Endothelial cell of umbilical vein (primary cell): ENCODE results near the gene KLK8.

Source experiments
- CTCF ChIP-seq, 2 donors: IDR thresholded peaks; 1 replicate in 1 of 2; 2 replicates in 1 of 2; pipeline ENCODE4 v1.5.1; 2011; ENCODE audit warnings: low read length in 2 of 2, mild to moderate bottlenecking in 2 of 2, moderate library complexity in 2 of 2, control low read depth in 1 of 2, inconsistent platforms in 1 of 2, low read depth in 1 of 2; ENCODE audit not compliant: insufficient read depth in 1 of 2; ENCODE audit errors: extremely low read depth in 1 of 2
- EZH2 ChIP-seq: IDR thresholded peaks from 2 replicates; pipeline ENCODE4 v1.6.1; 2012; ENCODE audit warnings: borderline replicate concordance, low read depth, mild to moderate bottlenecking, moderate library complexity, low read length, inconsistent platforms; ENCODE audit not compliant: severe bottlenecking
- MAX ChIP-seq: IDR thresholded peaks from 2 replicates; pipeline ENCODE4 v1.6.1; 2011; ENCODE audit not compliant: insufficient read depth, insufficient read length
- MYC ChIP-seq: IDR thresholded peaks from one replicate; pipeline ENCODE4 v1.6.1; 2011; ENCODE audit warnings: mild to moderate bottlenecking, low read depth, low read length
- POLR2AphosphoS5 ChIP-seq: IDR thresholded peaks from 2 replicates; pipeline ENCODE4 v1.6.1; 2012; ENCODE audit warnings: low read depth, mild to moderate bottlenecking, control low read depth, low read length, moderate library complexity; ENCODE audit not compliant: insufficient read depth

DNA sequence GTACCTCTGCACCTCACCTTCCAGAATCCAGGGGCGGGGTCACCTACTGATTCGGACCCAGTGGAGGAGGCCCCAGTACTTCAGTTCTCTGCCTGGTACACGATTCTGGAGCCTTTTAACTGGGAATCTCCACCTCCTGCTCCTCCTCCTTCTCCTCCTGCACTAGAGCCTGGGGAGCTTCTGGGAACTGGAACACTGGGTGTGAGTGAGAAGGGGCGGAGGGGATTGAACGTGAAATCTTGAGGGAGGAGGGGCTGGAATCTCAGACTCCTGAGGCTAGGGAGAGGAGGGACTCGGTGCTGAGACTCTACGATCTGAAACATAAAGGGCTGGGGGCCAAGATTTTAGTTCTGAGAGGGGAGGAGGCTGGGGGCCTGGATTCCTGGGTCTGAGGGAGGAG lies at the start of gene KLK8:
- TF ChIP-seq CTCF (IDR thresholded peaks at IDR 0.05; ENCODE audit: extremely low read depth in 1 of 2, insufficient read depth in 1 of 2, low read depth in 1 of 2, low read length in 2 of 2) (no peak), MYC (no peak), MAX (no peak), POLR2AphosphoS5 (no peak), EZH2 (no peak)
